ENCODE results near the gene PBRM1. TPM values are rescaled to one million over a fixed set of nuclear protein-coding genes. Genes with fewer than 3 reads are reported as not detected.

Gene PBRM1
- total RNA-seq, 1 donor from 2014 or later, result 62.1 TPM

DNA sequence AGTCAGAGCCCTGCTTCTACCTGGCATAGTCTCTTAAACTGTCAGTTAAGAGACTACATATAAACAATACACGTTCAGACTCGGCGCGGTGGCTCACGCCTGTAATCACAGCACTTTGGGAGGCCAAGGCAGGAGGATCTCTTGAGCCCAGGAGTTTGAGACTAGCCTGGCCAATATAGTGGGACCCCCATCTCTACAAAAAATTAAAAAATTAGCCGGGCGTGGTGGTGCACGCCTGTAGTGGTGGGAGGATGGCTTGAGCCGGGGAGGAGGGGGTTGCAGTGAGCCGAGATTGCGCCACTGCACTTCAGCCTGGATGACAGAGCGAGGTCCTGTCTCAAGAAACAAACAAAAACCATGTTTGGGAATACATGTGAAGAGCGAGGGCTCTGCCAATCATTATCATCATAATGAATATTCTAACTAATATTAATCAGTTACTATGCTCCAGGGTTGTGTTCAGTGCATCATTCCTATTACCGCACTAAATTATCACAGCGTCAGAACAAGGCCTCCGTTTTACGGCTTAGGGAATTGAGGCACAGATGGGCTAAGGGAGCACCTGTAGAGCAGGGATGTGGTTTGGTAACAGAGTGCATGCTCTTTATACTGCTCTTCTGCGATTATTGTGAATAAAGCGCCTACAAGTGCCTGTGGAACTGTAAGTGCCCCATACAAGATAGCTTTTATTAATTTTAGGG, 150.2 kb downstream of the PBRM1 start:
- Mint-ChIP-seq H3K4me3 (peak overlapping the region; percentile 98), H3K36me3 (ENCODE audit: low read depth) (peaks cover 19% of the 10 kb centered on the region), H3K27ac (peak overlapping the region; percentile 96), H3K4me1 (peaks cover 42% of the 10 kb centered on the region), H3K27me3 (no peaks in the 10 kb centered on the region), H3K9me3 (no peaks in the 10 kb centered on the region)
- ATAC-seq (ENCODE audit: low read depth) (no peak), DNase-seq (no peak)
- TF ChIP-seq, protein P1, sequence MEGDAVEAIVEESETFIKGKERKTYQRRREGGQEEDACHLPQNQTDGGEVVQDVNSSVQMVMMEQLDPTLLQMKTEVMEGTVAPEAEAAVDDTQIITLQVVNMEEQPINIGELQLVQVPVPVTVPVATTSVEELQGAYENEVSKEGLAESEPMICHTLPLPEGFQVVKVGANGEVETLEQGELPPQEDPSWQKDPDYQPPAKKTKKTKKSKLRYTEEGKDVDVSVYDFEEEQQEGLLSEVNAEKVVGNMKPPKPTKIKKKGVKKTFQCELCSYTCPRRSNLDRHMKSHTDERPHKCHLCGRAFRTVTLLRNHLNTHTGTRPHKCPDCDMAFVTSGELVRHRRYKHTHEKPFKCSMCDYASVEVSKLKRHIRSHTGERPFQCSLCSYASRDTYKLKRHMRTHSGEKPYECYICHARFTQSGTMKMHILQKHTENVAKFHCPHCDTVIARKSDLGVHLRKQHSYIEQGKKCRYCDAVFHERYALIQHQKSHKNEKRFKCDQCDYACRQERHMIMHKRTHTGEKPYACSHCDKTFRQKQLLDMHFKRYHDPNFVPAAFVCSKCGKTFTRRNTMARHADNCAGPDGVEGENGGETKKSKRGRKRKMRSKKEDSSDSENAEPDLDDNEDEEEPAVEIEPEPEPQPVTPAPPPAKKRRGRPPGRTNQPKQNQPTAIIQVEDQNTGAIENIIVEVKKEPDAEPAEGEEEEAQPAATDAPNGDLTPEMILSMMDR (IDR thresholded peaks at IDR 0.05), result no peak
- POLR2A ChIA-PET, result interaction anchor here (0.7 to 1.3 kb wide), 12 partner anchors 9 to 1151 kb away, joined by 3 to 5 read pairs (median 3); partner anchors contain the start of genes GLYCTK, GNL3, MANF and PBRM1
- intact Hi-C loops (cut with micrococcal nuclease), result loop anchor here (1.0 to 10.0 kb wide), 11 partner anchors 63 to 1148 kb away; partner anchors contain the start of genes ACY1, DUSP7, GNL3 and ITIH1
- CTCF ChIA-PET, result interaction anchor here (0.8 to 1.2 kb wide), 2 partner anchors 9 to 123 kb away, joined by 3 to 4 read pairs; no protein-coding TSS in a partner anchor

DNA sequence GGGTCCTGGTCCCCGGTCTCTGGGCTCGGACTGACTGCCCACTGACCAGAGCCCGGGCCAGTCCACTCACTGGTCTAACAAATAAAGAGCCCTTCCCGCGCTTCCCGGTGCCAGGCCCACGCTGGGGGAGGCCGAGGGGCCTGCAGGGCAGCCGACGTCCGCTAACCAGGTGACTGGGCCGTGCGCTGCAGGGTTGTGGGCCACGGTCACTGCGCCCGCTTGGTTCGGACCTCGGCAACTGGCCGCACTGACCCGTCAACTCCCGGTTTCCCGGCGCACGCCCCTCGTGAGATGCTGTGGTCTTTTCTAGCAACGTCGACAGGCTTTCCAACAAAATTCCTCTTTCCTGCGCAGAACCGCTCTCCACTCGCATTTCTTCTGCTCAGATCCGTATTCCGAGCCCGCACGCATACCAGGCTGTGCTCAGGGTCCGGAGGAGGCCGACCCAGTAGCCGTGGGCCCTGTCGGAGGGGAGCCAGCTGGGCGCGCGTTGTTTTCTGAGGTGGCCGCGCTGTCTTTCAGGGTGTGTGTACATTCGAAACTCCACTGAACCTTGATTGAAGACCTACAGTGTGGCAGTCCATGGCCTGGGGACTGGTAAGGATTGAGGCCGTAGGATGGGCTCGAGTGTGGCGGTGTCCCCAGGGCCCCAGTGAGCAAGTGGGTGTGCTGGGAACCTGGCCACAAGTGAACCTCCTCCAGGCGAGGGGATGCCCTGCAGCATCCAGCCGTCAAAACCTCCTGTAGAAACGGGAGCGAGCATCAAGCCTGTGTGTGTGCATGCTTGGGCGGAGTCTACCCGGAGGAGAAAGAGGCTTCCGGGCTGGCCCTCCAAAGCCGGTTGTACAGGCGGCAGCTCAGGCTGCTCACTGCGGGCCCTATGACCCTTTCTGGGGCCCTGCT, 151.2 kb downstream of the PBRM1 start:
- peaks cover 42% of the 10 kb centered on the region for H3K4me1 Mint-ChIP-seq
- H3K27ac Mint-ChIP-seq, result no peak overlapping the region
- TF ChIP-seq, protein P1 (IDR thresholded peaks at IDR 0.05), result no peak
- H3K4me3 Mint-ChIP-seq, result peak overlapping the region; percentile 79
- intact Hi-C loops (cut with micrococcal nuclease), result loop anchor here (5.0 to 10.0 kb wide), 8 partner anchors 240 to 1147 kb away; partner anchors contain the start of genes ACY1, DUSP7, ITIH1 and MANF
- ChIA-PET POLR2A (no interaction called here), CTCF (no interaction called here)
- peaks cover 17% of the 10 kb centered on the region for H3K36me3 Mint-ChIP-seq (ENCODE audit: low read depth)
- no peak for ATAC-seq (ENCODE audit: low read depth)
- DNase-seq, result no peak
- no peaks in the 10 kb centered on the region for H3K27me3 Mint-ChIP-seq
- no peaks in the 10 kb centered on the region for H3K9me3 Mint-ChIP-seq

GRCh38 chr3:52533623-52534280, 152.0 kb downstream of the PBRM1 start, which contains the start of gene NT5DC2:
NT5DC2 (minus strand) TSS chr3:52533857; CDS start chr3:52533737, 120 bp downstream.
- DNase-seq (peak; percentile 70), ATAC-seq (ENCODE audit: low read depth) (peak; percentile 49)
- Mint-ChIP-seq H3K4me3 (peak within 1 kb of the TSS; percentile 79), H3K27ac (no peak within 1 kb of the TSS), H3K9me3 (no peaks in the 10 kb centered on the region), H3K4me1 (peaks cover 36% of the 10 kb centered on the region), H3K27me3 (no peaks in the 10 kb centered on the region), H3K36me3 (ENCODE audit: low read depth) (peaks cover 11% of the 10 kb centered on the region)
- TF ChIP-seq, protein P1 (IDR thresholded peaks at IDR 0.05), result no peak
- ChIA-PET CTCF (no interaction called here), POLR2A (no interaction called here)
- intact Hi-C loops (cut with micrococcal nuclease), result loop anchor here (1.0 to 10.0 kb wide), 6 partner anchors 35 to 631 kb away; partner anchors contain the start of genes ACY1, ITIH1, NEK4 and POC1A

- DNase-seq (peak; percentile 43), ATAC-seq (ENCODE audit: low read depth) (no peak)
- Mint-ChIP-seq H3K9me3 (no peaks in the 10 kb centered on the region), H3K27ac (no peak overlapping the region), H3K4me1 (peaks cover 30% of the 10 kb centered on the region), H3K36me3 (ENCODE audit: low read depth) (peaks cover 10% of the 10 kb centered on the region), H3K27me3 (no peaks in the 10 kb centered on the region), H3K4me3 (peak overlapping the region; percentile 73)
- POLR2A ChIA-PET, result no interaction called here
- intact Hi-C loops (cut with micrococcal nuclease), result loop anchor here (1.0 to 10.0 kb wide), 6 partner anchors 35 to 632 kb away; partner anchors contain the start of genes ACY1, ITIH1, NEK4 and POC1A
- CTCF ChIA-PET, result no interaction called here
- TF ChIP-seq, protein P1 (IDR thresholded peaks at IDR 0.05), result no peak
Observed at GRCh38 chr3:52532838-52533622, 152.7 kb downstream of the PBRM1 start.

All from activated B cell treated with CpG ODN at 0.5 μM for 24 hours (primary cell).